ENCODE results near the gene FYCO1. TPM values are rescaled to one million over a fixed set of nuclear protein-coding genes. Genes with fewer than 3 reads are reported as not detected.
A peak's percentile ranks its signal among the peaks of the same experiment; 100 is the strongest.

FYCO1 gene
- total RNA-seq, 2 experiments from 2014 or later: 8.2 to 10.6 TPM

GRCh38 chr3:45969116-45969515 lies 26.5 kb downstream of the FYCO1 start:
- H3K4me3 Mint-ChIP-seq: no peak overlapping the region
- ChIA-PET CTCF (interaction anchor here (0.6 to 1.9 kb wide), 7 partner anchors 12 to 110 kb away, joined by 3 to 7 read pairs (median 4); partner anchors contain the start of gene CXCR6), POLR2A (interaction anchor here (2.5 kb wide), 1 partner anchor 12 kb away, joined by 6 read pairs; no protein-coding TSS in a partner anchor)
- H3K9me3 Mint-ChIP-seq (ENCODE audit: low read depth): no peaks in the 10 kb centered on the region
- H3K4me1 Mint-ChIP-seq: peaks cover 24% of the 10 kb centered on the region
- ATAC-seq (no peak), DNase-seq (no peak)
- no peaks in the 10 kb centered on the region for H3K27me3 Mint-ChIP-seq
- peaks cover 65% of the 10 kb centered on the region for H3K36me3 Mint-ChIP-seq (ENCODE audit: low read depth)
- no peak overlapping the region for H3K27ac Mint-ChIP-seq
- intact Hi-C loops (cut with DNase I, micrococcal nuclease): no loop called here

- DNase-seq (no peak), ATAC-seq (no peak)
- ChIA-PET CTCF (interaction anchor here (0.6 to 1.9 kb wide), 8 partner anchors 13 to 111 kb away, joined by 3 to 8 read pairs (median 4); partner anchors contain the start of gene CXCR6), POLR2A (interaction anchor here (2.5 kb wide), 1 partner anchor 12 kb away, joined by 6 read pairs; no protein-coding TSS in a partner anchor)
- Mint-ChIP-seq H3K4me3 (no peak overlapping the region), H3K27me3 (no peaks in the 10 kb centered on the region), H3K36me3 (ENCODE audit: low read depth) (peaks cover 67% of the 10 kb centered on the region), H3K4me1 (peaks cover 28% of the 10 kb centered on the region), H3K9me3 (ENCODE audit: low read depth) (no peaks in the 10 kb centered on the region), H3K27ac (no peak overlapping the region)
- intact Hi-C loops (cut with DNase I, micrococcal nuclease): no loop called here
Measured at GRCh38 chr3:45968706-45969105, 26.9 kb downstream of the FYCO1 start.

- POLR2A ChIA-PET: interaction anchor here (0.7 to 2.5 kb wide), 2 partner anchors 10 to 12 kb away, joined by 4 to 6 read pairs; no protein-coding TSS in a partner anchor
- intact Hi-C loops (cut with DNase I, micrococcal nuclease): no loop called here
- Mint-ChIP-seq H3K27ac (no peak overlapping the region), H3K27me3 (no peaks in the 10 kb centered on the region), H3K4me3 (no peak overlapping the region), H3K9me3 (ENCODE audit: low read depth) (no peaks in the 10 kb centered on the region), H3K36me3 (ENCODE audit: low read depth) (peaks cover 67% of the 10 kb centered on the region), H3K4me1 (peaks cover 34% of the 10 kb centered on the region)
- CTCF ChIA-PET: interaction anchor here (0.6 to 1.9 kb wide), 8 partner anchors 14 to 402 kb away, joined by 3 to 8 read pairs (median 3); no protein-coding TSS in a partner anchor
- no peak for DNase-seq
- no peak for ATAC-seq
Measured at GRCh38 chr3:45968149-45968548, 27.5 kb downstream of the FYCO1 start.

GRCh38 chr3:45967724-45968123 lies 27.9 kb downstream of the FYCO1 start:
- DNase-seq (no peak), ATAC-seq (no peak)
- Mint-ChIP-seq H3K27me3 (no peaks in the 10 kb centered on the region), H3K36me3 (ENCODE audit: low read depth) (peaks cover 69% of the 10 kb centered on the region), H3K27ac (no peak overlapping the region), H3K4me3 (no peak overlapping the region), H3K4me1 (peaks cover 36% of the 10 kb centered on the region), H3K9me3 (ENCODE audit: low read depth) (no peaks in the 10 kb centered on the region)
- intact Hi-C loops (cut with DNase I, micrococcal nuclease): no loop called here
- ChIA-PET CTCF (interaction anchor here (0.6 to 1.9 kb wide), 7 partner anchors 9 to 402 kb away, joined by 3 to 8 read pairs (median 3); no protein-coding TSS in a partner anchor), POLR2A (interaction anchor here (0.7 to 2.5 kb wide), 2 partner anchors 10 to 13 kb away, joined by 4 to 6 read pairs; no protein-coding TSS in a partner anchor)

GRCh38 chr3:45966950-45967640 lies 28.5 kb downstream of the FYCO1 start:
- Mint-ChIP-seq H3K27ac (no peak overlapping the region), H3K4me3 (no peak overlapping the region), H3K36me3 (ENCODE audit: low read depth) (peaks cover 68% of the 10 kb centered on the region), H3K27me3 (no peaks in the 10 kb centered on the region), H3K9me3 (ENCODE audit: low read depth) (no peaks in the 10 kb centered on the region), H3K4me1 (peaks cover 38% of the 10 kb centered on the region)
- no peak for ATAC-seq
- CTCF ChIA-PET: interaction anchor here (0.6 to 1.8 kb wide), 5 partner anchors 8 to 157 kb away, joined by 3 to 8 read pairs (median 3); no protein-coding TSS in a partner anchor
- POLR2A ChIA-PET: interaction anchor here (0.7 to 2.5 kb wide), 2 partner anchors 14 to 24 kb away, joined by 4 to 6 read pairs; partner anchors contain the start of gene CXCR6
- intact Hi-C loops (cut with DNase I, micrococcal nuclease): no loop called here
- no peak for DNase-seq

- no peak for DNase-seq
- no peaks in the 10 kb centered on the region for H3K9me3 Mint-ChIP-seq (ENCODE audit: low read depth)
- POLR2A ChIA-PET: interaction anchor here (0.7 kb wide), 1 partner anchor 23 kb away, joined by 4 read pairs; the partner anchor contains the start of gene CXCR6
- CTCF ChIA-PET: interaction anchor here (0.6 to 1.2 kb wide), 2 partner anchors 9 to 737 kb away, joined by 3 read pairs; no protein-coding TSS in a partner anchor
- no peaks in the 10 kb centered on the region for H3K27me3 Mint-ChIP-seq
- intact Hi-C loops (cut with DNase I, micrococcal nuclease): no loop called here
- H3K4me1 Mint-ChIP-seq: peaks cover 43% of the 10 kb centered on the region
- no peak overlapping the region for H3K27ac Mint-ChIP-seq
- no peak overlapping the region for H3K4me3 Mint-ChIP-seq
- peaks cover 74% of the 10 kb centered on the region for H3K36me3 Mint-ChIP-seq (ENCODE audit: low read depth)
- ATAC-seq: no peak
Measured at GRCh38 chr3:45966371-45966791, 29.2 kb downstream of the FYCO1 start.

- CTCF ChIA-PET: interaction anchor here (0.7 to 1.1 kb wide), 5 partner anchors 15 to 104 kb away, joined by 3 to 5 read pairs (median 3); partner anchors contain the start of gene FYCO1
- peaks cover 3% of the 10 kb centered on the region for H3K27me3 Mint-ChIP-seq
- POLR2A ChIA-PET: interaction anchor here (0.6 kb wide), 1 partner anchor 419 kb away, joined by 3 read pairs; no protein-coding TSS in a partner anchor
- peaks cover 43% of the 10 kb centered on the region for H3K4me1 Mint-ChIP-seq
- H3K9me3 Mint-ChIP-seq (ENCODE audit: low read depth): no peaks in the 10 kb centered on the region
- H3K36me3 Mint-ChIP-seq (ENCODE audit: low read depth): peaks cover 75% of the 10 kb centered on the region
- H3K27ac Mint-ChIP-seq: no peak overlapping the region
- intact Hi-C loops (cut with DNase I, micrococcal nuclease): loop anchor here in 1 of 2 experiments (2.0 kb wide), 1 partner anchor 29 kb away; the partner anchor contains the start of gene FYCO1
- ATAC-seq (no peak), DNase-seq (no peak)
- no peak overlapping the region for H3K4me3 Mint-ChIP-seq
Measured at GRCh38 chr3:45965653-45966052, 30.0 kb downstream of the FYCO1 start.

- intact Hi-C loops (cut with DNase I, micrococcal nuclease): loop anchor here in 1 of 2 experiments (2.0 kb wide), 1 partner anchor 30 kb away; the partner anchor contains the start of gene FYCO1
- Mint-ChIP-seq H3K4me1 (peaks cover 43% of the 10 kb centered on the region), H3K4me3 (no peak overlapping the region), H3K9me3 (ENCODE audit: low read depth) (no peaks in the 10 kb centered on the region), H3K27me3 (peaks cover 3% of the 10 kb centered on the region), H3K27ac (no peak overlapping the region), H3K36me3 (ENCODE audit: low read depth) (peaks cover 76% of the 10 kb centered on the region)
- peak; percentile 33 for DNase-seq
- ChIA-PET CTCF (interaction anchor here (0.5 to 1.3 kb wide), 7 partner anchors 15 to 442 kb away, joined by 3 to 5 read pairs (median 3); partner anchors contain the start of genes CCR5AS, CCRL2 and FYCO1), POLR2A (interaction anchor here (0.6 kb wide), 1 partner anchor 420 kb away, joined by 3 read pairs; no protein-coding TSS in a partner anchor)
- ATAC-seq: peak; percentile 37
Measured at GRCh38 chr3:45965253-45965652, 30.4 kb downstream of the FYCO1 start.

- H3K36me3 Mint-ChIP-seq (ENCODE audit: low read depth): peaks cover 82% of the 10 kb centered on the region
- H3K4me3 Mint-ChIP-seq: no peak overlapping the region
- intact Hi-C loops (cut with DNase I, micrococcal nuclease): loop anchor here in 1 of 2 experiments (2.0 kb wide), 1 partner anchor 31 kb away; the partner anchor contains the start of gene FYCO1
- DNase-seq (peak; percentile 71), ATAC-seq (peak; percentile 88)
- ChIA-PET POLR2A (interaction anchor here (0.6 kb wide), 1 partner anchor 46 kb away, joined by 3 read pairs; no protein-coding TSS in a partner anchor), CTCF (interaction anchor here (0.6 to 1.4 kb wide), 4 partner anchors 14 to 335 kb away, joined by 3 to 5 read pairs (median 4); no protein-coding TSS in a partner anchor)
- H3K9me3 Mint-ChIP-seq (ENCODE audit: low read depth): no peaks in the 10 kb centered on the region
- H3K4me1 Mint-ChIP-seq: peaks cover 43% of the 10 kb centered on the region
- peaks cover 3% of the 10 kb centered on the region for H3K27me3 Mint-ChIP-seq
- H3K27ac Mint-ChIP-seq: no peak overlapping the region
Measured at GRCh38 chr3:45964139-45964538, 31.5 kb downstream of the FYCO1 start.

GRCh38 chr3:45962033-45962432 lies 33.6 kb downstream of the FYCO1 start:
- ATAC-seq: peak; percentile 60

GRCh38 chr3:45960289-45960688 lies 35.3 kb downstream of the FYCO1 start:
- peaks cover 36% of the 10 kb centered on the region for H3K4me1 Mint-ChIP-seq
- H3K27me3 Mint-ChIP-seq: peaks cover 3% of the 10 kb centered on the region
- ATAC-seq (no peak), DNase-seq (no peak)
- intact Hi-C loops (cut with DNase I, micrococcal nuclease): no loop called here
- no peak overlapping the region for H3K4me3 Mint-ChIP-seq
- H3K9me3 Mint-ChIP-seq (ENCODE audit: low read depth): no peaks in the 10 kb centered on the region
- POLR2A ChIA-PET: no interaction called here
- CTCF ChIA-PET: interaction anchor here (0.6 kb wide), 1 partner anchor 35 kb away, joined by 3 read pairs; the partner anchor contains the start of gene FYCO1
- H3K27ac Mint-ChIP-seq: no peak overlapping the region
- peaks cover 79% of the 10 kb centered on the region for H3K36me3 Mint-ChIP-seq (ENCODE audit: low read depth)

More at GRCh38 chr3:45962033-45962432, 33.6 kb downstream of the FYCO1 start:
- Mint-ChIP-seq H3K9me3 (ENCODE audit: low read depth) (no peaks in the 10 kb centered on the region), H3K4me3 (no peak overlapping the region), H3K36me3 (ENCODE audit: low read depth) (peaks cover 82% of the 10 kb centered on the region), H3K27me3 (peaks cover 3% of the 10 kb centered on the region), H3K4me1 (peaks cover 43% of the 10 kb centered on the region), H3K27ac (no peak overlapping the region)
- ChIA-PET CTCF (interaction anchor here (0.6 to 1.4 kb wide), 11 partner anchors 11 to 392 kb away, joined by 3 to 6 read pairs (median 4); partner anchors contain the start of genes CCR2 and CXCR6), POLR2A (interaction anchor here (0.6 to 0.8 kb wide), 2 partner anchors 11 to 162 kb away, joined by 3 to 7 read pairs; no protein-coding TSS in a partner anchor)
- peak; percentile 61 for DNase-seq
- intact Hi-C loops (cut with DNase I, micrococcal nuclease): loop anchor here in 1 of 2 experiments (2.0 kb wide), 2 partner anchors 15 to 19 kb away; partner anchors contain the start of gene CXCR6
